ENCODE results near the gene PSMA7.

The PSMA7 gene

DNA sequence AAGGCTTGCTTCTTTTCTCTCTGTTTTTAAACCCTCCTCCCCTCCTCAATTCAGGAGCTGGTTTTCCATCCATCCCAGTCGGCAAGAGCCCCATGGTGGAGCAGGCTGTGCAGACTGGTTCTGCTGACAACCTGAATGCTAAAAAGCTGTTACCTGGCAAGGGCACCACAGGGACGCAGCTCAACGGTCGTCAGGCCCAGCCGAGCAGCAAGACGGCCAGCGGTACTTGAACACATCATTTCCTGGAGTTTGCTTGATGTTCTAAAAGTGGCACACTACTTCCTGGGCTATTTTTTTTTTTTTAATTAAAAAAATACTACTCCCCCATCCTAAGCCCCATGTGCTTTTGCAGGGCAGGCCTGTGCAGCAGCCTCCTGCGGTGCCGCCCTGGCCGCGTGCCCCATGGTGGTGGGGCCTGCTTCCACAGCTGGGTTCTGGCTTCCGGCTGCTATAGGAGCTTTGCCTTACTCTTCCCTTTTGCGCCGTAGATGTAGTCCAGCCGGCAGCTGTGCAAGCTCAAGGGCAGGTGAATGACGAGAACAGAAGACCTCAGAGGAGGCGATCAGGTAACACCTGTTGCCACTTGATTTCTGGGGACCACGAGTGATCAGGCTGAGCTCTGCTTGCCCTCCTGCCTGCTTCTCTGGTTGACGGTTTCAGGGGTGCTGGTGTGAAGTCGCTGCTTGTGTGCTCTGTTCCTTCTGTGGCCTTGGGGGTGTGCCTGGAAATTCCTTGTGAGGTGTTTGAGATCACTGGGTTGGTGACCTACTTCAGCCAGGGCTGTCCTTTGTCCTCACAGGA, 13.3 kb downstream of the PSMA7 start:
- no peaks in the 10 kb centered on the region for H3K9me3 ChIP-seq (ENCODE audit: control insufficient read depth in 1 of 2, low read length in 2 of 2)
- no peak overlapping the region for H3K9ac ChIP-seq (ENCODE audit: low read depth in 1 of 2, low read length in 2 of 2)
- H3K4me3 ChIP-seq (ENCODE audit: low read depth in 1 of 2, low read length in 2 of 2), result no peak overlapping the region
- peaks cover 41 to 95% of the 10 kb centered on the region in 2 donors for H3K36me3 ChIP-seq (ENCODE audit: control insufficient read depth in 1 of 2, insufficient read depth in 2 of 2, low read length in 2 of 2)
- peaks cover 3 to 4% of the 10 kb centered on the region in 2 donors for H3K4me1 ChIP-seq (ENCODE audit: control insufficient read depth in 1 of 2, insufficient read depth in 2 of 2, low read length in 2 of 2)
- H3K27me3 ChIP-seq (ENCODE audit: control insufficient read depth in 1 of 2, insufficient read depth in 2 of 2, low read length in 2 of 2), result no peaks in the 10 kb centered on the region
- H3K27ac ChIP-seq (ENCODE audit: low read depth, low read length), result no peak overlapping the region

DNA sequence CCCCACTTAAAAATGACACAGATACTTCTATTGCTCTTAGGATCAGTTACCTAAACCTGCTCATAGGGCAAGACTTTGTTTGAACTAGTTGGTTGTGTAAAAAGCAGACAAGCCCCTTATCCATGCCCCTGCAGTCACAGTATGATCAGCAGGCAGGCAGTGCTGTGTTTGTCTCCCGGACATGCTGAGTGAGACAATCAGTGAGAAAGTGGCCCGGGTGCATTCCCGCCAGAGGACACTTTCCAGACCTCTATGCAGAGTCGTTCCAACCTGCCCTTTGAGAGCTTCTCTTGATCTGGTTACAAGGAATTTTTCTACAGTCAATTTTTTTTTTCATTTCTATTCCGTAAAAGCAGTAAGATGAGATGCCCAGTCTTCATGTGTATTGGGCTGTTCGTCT, 14.7 kb downstream of the PSMA7 start:
- Histone ChIP-seq H3K27me3 (ENCODE audit: control insufficient read depth in 1 of 2, insufficient read depth in 2 of 2, low read length in 2 of 2) (no peaks in the 10 kb centered on the region), H3K36me3 (ENCODE audit: control insufficient read depth in 1 of 2, insufficient read depth in 2 of 2, low read length in 2 of 2) (peaks cover 45 to 90% of the 10 kb centered on the region in 2 donors), H3K9ac (ENCODE audit: low read depth in 1 of 2, low read length in 2 of 2) (no peak overlapping the region), H3K27ac (ENCODE audit: low read depth, low read length) (no peak overlapping the region), H3K4me3 (ENCODE audit: low read depth in 1 of 2, low read length in 2 of 2) (no peak overlapping the region), H3K4me1 (ENCODE audit: control insufficient read depth in 1 of 2, insufficient read depth in 2 of 2, low read length in 2 of 2) (peaks cover 9 to 14% of the 10 kb centered on the region in 2 donors), H3K9me3 (ENCODE audit: control insufficient read depth in 1 of 2, low read length in 2 of 2) (no peaks in the 10 kb centered on the region)

DNA sequence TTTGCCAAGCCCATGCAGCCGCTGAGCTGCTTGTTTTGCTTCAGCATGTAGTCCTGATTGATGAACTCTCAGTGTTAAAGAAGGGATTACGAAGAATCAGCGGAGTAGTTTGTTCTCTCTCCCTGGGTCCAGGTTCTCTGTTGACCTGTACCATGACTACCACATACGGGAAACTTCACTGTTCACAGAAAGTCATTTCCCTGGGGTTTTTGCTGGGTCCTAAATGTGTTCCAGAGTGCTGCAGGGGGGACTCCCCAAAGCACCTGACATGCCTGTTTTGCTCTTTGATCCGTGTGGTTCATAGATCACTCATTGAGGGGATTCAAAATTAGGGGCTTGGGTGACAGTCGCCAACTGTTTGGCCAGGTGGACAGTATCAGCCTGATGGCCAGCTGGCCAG, 15.4 kb downstream of the PSMA7 start:
- Histone ChIP-seq H3K9me3 (ENCODE audit: control insufficient read depth in 1 of 2, low read length in 2 of 2) (no peaks in the 10 kb centered on the region), H3K9ac (ENCODE audit: low read depth in 1 of 2, low read length in 2 of 2) (no peak overlapping the region), H3K4me3 (ENCODE audit: low read depth in 1 of 2, low read length in 2 of 2) (no peak overlapping the region), H3K27ac (ENCODE audit: low read depth, low read length) (no peak overlapping the region), H3K27me3 (ENCODE audit: control insufficient read depth in 1 of 2, insufficient read depth in 2 of 2, low read length in 2 of 2) (no peaks in the 10 kb centered on the region), H3K4me1 (ENCODE audit: control insufficient read depth in 1 of 2, insufficient read depth in 2 of 2, low read length in 2 of 2) (peaks cover 11 to 18% of the 10 kb centered on the region in 2 donors), H3K36me3 (ENCODE audit: control insufficient read depth in 1 of 2, insufficient read depth in 2 of 2, low read length in 2 of 2) (peaks cover 45 to 82% of the 10 kb centered on the region in 2 donors)

DNA sequence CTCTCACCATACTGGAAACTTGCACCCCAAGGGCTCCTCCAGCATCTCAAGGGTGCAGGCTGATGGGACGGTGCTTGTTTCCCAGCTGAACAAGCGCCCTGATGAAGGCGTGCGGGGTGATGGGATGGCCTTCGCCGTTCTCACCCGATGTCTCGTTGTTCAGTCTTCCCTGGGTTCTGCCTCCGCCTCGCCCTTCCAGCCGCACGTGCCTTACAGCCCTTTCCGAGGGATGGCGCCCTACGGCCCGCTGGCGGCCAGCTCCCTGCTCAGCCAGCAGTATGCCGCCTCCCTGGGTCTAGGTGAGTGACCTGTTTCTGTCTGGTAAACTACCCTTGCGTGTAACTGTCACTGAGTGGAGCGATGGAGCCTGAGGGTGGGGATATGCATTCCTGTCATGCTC, 17.1 kb downstream of the PSMA7 start:
- Histone ChIP-seq H3K9me3 (ENCODE audit: control insufficient read depth in 1 of 2, low read length in 2 of 2) (no peaks in the 10 kb centered on the region), H3K4me3 (ENCODE audit: low read depth in 1 of 2, low read length in 2 of 2) (no peak overlapping the region), H3K4me1 (ENCODE audit: control insufficient read depth in 1 of 2, insufficient read depth in 2 of 2, low read length in 2 of 2) (peaks cover 11 to 17% of the 10 kb centered on the region in 2 donors), H3K27me3 (ENCODE audit: control insufficient read depth in 1 of 2, insufficient read depth in 2 of 2, low read length in 2 of 2) (no peaks in the 10 kb centered on the region), H3K9ac (ENCODE audit: low read depth in 1 of 2, low read length in 2 of 2) (no peak overlapping the region), H3K27ac (ENCODE audit: low read depth, low read length) (no peak overlapping the region), H3K36me3 (ENCODE audit: control insufficient read depth in 1 of 2, insufficient read depth in 2 of 2, low read length in 2 of 2) (peaks cover 35 to 66% of the 10 kb centered on the region in 2 donors)

DNA sequence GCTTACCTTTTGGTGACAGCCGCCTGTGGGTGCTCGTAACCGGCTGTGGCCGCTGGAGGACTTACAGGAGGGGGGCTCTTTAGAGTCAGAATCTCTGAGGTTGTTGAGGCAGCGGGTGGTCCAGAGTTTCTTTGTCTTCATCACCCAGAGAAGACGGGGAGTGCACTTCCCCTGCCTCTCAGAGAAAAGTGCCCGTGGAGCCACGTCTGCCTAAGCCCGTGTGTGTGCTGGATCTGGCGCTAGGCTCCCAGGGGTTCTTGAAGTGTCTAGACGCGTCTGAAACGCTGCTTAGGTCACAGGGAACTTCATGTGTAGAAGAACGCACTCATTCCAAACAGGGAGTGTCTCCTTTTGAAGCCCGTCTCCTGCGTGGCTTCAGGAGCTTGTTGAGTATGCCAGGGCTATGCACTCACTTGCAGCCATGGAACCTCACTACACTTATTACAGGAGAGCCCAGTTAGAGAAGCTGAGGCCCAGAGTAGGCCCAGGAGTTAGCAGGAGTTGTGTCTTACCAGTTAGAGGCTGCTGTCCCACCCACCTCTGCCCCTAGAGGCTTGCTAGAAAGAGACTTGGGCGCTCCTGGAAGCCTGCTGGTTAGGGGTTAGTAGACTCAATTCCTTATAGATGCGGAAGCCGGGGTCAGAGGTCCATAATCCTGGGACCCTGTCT, 19.6 kb downstream of the PSMA7 start:
- Histone ChIP-seq H3K4me3 (ENCODE audit: low read depth in 1 of 2, low read length in 2 of 2) (peak overlapping the region; percentile 72 to 85), H3K36me3 (ENCODE audit: control insufficient read depth in 1 of 2, insufficient read depth in 2 of 2, low read length in 2 of 2) (peaks cover 25 to 41% of the 10 kb centered on the region in 2 donors), H3K9me3 (ENCODE audit: control insufficient read depth in 1 of 2, low read length in 2 of 2) (no peaks in the 10 kb centered on the region), H3K9ac (ENCODE audit: low read depth in 1 of 2, low read length in 2 of 2) (peak overlapping the region; percentile 33 to 55), H3K27ac (ENCODE audit: low read depth, low read length) (no peak overlapping the region), H3K4me1 (ENCODE audit: control insufficient read depth in 1 of 2, insufficient read depth in 2 of 2, low read length in 2 of 2) (peaks cover 31 to 40% of the 10 kb centered on the region in 2 donors), H3K27me3 (ENCODE audit: control insufficient read depth in 1 of 2, insufficient read depth in 2 of 2, low read length in 2 of 2) (peaks cover 0 to 1% of the 10 kb centered on the region in 2 donors)

DNA sequence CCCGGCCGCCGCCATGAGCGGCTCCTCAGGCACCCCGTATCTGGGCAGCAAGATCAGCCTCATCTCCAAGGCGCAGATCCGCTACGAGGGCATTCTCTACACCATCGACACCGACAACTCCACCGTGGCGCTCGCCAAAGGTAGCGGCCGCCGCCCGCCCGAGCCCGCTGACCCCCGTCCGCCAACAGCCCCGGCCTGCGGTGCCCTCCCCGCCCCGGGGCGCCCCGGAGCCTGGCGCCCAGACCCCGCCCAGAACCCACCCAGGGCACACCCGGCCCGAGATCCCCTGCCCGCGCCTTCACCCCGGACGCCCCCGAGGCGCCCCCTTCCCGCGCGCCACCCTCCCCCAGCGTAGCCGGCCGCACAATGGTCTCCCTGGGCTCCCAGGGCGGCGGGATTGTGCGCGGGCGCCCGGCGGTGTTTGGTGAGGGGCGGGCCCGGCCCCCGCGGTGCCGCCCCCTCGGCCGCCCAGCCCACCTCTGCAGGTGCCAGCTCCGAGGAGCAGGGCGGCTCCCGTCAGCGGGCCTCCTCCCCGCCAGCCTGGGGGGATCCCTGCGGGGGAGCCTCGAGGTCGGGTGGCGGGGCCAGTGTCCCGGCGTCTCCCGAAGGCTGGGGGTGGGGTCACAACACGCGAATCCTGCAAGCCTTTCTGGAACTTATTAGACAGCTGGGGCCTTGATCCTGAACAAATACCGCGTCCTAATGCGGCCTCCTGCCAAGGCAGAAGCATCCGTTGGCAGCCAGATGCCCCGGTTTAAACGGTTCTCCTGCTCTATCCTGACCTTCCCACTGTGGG, 20.3 kb downstream of the PSMA7 start:
- Histone ChIP-seq H3K27ac (ENCODE audit: low read depth, low read length) (peak overlapping the region; percentile 68), H3K9me3 (ENCODE audit: control insufficient read depth in 1 of 2, low read length in 2 of 2) (no peaks in the 10 kb centered on the region), H3K36me3 (ENCODE audit: control insufficient read depth in 1 of 2, insufficient read depth in 2 of 2, low read length in 2 of 2) (peaks cover 18 to 34% of the 10 kb centered on the region in 2 donors), H3K4me3 (ENCODE audit: low read depth in 1 of 2, low read length in 2 of 2) (peak overlapping the region; percentile 72 to 85), H3K4me1 (ENCODE audit: control insufficient read depth in 1 of 2, insufficient read depth in 2 of 2, low read length in 2 of 2) (peaks cover 33 to 46% of the 10 kb centered on the region in 2 donors), H3K27me3 (ENCODE audit: control insufficient read depth in 1 of 2, insufficient read depth in 2 of 2, low read length in 2 of 2) (peaks cover 0 to 3% of the 10 kb centered on the region in 2 donors), H3K9ac (ENCODE audit: low read depth in 1 of 2, low read length in 2 of 2) (peak overlapping the region; percentile 33 to 55)

DNA sequence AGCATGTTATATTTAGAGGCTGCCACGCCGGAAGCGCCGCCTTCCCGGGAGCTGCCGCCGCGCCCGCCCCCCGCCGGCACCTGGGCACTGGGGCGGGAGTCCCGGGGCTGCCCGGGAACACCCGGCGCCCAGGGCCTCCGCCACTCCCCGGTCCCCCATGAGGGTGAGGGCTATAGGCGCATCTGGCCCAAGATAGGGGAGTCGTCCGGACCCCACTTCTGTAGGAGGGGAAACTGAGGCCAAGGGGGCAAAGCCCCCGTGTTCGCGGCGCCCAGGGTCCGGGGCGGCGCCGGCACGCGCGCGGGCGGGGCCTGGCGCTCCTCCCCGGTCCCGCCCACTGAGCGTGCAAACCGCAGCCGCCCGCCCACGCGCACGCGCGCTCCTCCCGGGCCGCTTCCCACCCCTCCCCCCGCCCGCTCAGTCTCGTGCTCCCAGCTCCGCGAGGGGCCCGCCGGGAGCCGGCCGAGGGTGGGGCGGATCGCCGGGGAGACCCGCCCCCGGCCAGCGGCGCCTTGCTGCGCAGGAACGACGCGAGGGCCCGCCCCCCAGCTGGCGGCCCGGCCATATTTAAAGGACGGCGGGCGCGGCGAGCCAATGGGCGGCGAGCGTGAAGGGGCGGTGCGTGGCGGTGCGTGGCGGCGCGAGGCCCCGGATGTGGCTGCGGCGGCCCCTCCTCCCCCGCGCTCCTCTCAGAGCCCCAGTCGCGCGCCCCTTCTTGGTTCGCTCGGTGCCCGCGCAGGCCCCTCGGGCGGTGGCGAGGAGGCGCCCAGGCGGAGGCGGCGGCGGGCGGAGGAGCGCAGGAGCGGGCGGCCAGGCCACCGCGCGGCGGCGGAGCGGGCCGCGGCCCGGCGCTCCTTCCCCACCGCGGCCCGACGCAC, 21.2 kb downstream of the PSMA7 start, which contains the start of gene LSM14B:
Gene LSM14B (plus strand): TSS at position 700 of the 878 bp plus-strand sequence. CDS start 192 bp downstream, outside the sequence.
- peak within 1 kb of the TSS; percentile 65 to 69 for H3K9ac ChIP-seq (ENCODE audit: low read depth in 1 of 2, low read length in 2 of 2)
- H3K36me3 ChIP-seq (ENCODE audit: control insufficient read depth in 1 of 2, insufficient read depth in 2 of 2, low read length in 2 of 2), result peaks cover 10 to 26% of the 10 kb centered on the region in 2 donors
- peaks cover 33 to 54% of the 10 kb centered on the region in 2 donors for H3K4me1 ChIP-seq (ENCODE audit: control insufficient read depth in 1 of 2, insufficient read depth in 2 of 2, low read length in 2 of 2)
- H3K9me3 ChIP-seq (ENCODE audit: control insufficient read depth in 1 of 2, low read length in 2 of 2), result no peaks in the 10 kb centered on the region
- H3K27ac ChIP-seq (ENCODE audit: low read depth, low read length), result peak within 1 kb of the TSS; percentile 89
- H3K4me3 ChIP-seq (ENCODE audit: low read depth in 1 of 2, low read length in 2 of 2), result peak within 1 kb of the TSS; percentile 74 to 85
- peaks cover 0 to 3% of the 10 kb centered on the region in 2 donors for H3K27me3 ChIP-seq (ENCODE audit: control insufficient read depth in 1 of 2, insufficient read depth in 2 of 2, low read length in 2 of 2)

DNA sequence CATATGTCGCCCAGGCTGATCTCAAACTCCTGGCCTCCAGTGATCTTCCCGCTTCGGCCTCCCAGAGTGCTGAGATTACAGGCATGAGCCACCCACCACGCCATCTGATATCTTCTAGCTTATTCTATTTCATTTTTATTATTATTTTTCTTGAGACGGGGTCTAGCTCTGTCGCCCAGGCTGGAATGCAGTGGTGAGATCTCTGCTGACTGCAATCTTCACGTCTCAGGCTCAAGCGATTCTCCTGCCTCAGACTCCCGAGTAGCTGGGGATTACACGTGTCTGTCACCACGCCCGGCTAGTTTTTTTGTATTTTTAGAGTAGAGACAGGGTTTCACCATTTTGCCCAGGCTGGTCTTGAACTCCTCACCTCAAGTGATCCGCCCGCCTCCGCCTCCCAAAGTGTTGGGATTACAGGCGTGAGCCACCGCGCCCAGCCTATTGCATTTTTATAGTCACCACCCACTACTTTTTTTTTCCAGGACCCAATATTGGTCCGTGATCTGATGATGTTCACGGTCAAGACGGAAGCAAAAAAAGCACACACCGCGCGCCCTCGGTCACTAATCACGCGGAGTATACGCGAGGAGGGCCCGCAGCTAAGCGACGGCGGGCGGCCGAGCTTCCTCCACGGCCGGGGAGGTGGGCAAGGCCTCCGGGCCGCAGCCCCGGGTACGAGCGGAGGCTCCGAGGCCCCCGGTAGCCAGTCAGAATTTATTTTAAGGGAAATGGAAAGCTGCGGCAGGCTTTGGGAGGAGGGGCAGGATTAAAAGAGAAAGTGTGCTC, 22.0 kb downstream of the PSMA7 start:
- no peaks in the 10 kb centered on the region for H3K9me3 ChIP-seq (ENCODE audit: control insufficient read depth in 1 of 2, low read length in 2 of 2)
- peak overlapping the region; percentile 65 to 69 for H3K9ac ChIP-seq (ENCODE audit: low read depth in 1 of 2, low read length in 2 of 2)
- H3K4me3 ChIP-seq (ENCODE audit: low read depth in 1 of 2, low read length in 2 of 2), result peak overlapping the region; percentile 69 to 74
- peaks cover 33 to 54% of the 10 kb centered on the region in 2 donors for H3K4me1 ChIP-seq (ENCODE audit: control insufficient read depth in 1 of 2, insufficient read depth in 2 of 2, low read length in 2 of 2)
- H3K36me3 ChIP-seq (ENCODE audit: control insufficient read depth in 1 of 2, insufficient read depth in 2 of 2, low read length in 2 of 2), result peaks cover 7 to 17% of the 10 kb centered on the region in 2 donors
- peak overlapping the region; percentile 89 for H3K27ac ChIP-seq (ENCODE audit: low read depth, low read length)
- peaks cover 0 to 3% of the 10 kb centered on the region in 2 donors for H3K27me3 ChIP-seq (ENCODE audit: control insufficient read depth in 1 of 2, insufficient read depth in 2 of 2, low read length in 2 of 2)
